Psoas muscle (tissue), 8 donors: ENCODE data around the gene SERPINI1. TPM values are rescaled to one million over a fixed set of nuclear protein-coding genes. Genes with fewer than 3 reads are reported as not detected.

Source experiments
- ATAC-seq, 4 donors: fragments of 200-7000 bp; cut with Tn5 transposase; one replicate each; pipeline ENCODE4 v1.9.1; 2020; ENCODE audit warnings: moderate library complexity in 3 of 4, mild to moderate bottlenecking in 2 of 4
- DNase-seq, 2 donors: peaks; one replicate each; pipeline ENCODE4 v3.0.0-alpha.2; 2020
- H3K27ac ChIP-seq: fragments of 200-600 bp; one replicate; pipeline ENCODE4 v1.8.0; 2022
- H3K27me3 ChIP-seq, 3 donors: fragments of 200-600 bp in 1 of 3; one replicate each; pipeline versions ENCODE4 v1.6.1 to v1.8.0; 2013 to 2022; ENCODE audit warnings: low read length in 2 of 3, mild to moderate bottlenecking in 2 of 3, moderate library complexity in 1 of 3; ENCODE audit not compliant: insufficient read depth in 3 of 3
- H3K36me3 ChIP-seq, 2 donors: fragments of 200-600 bp in 1 of 2; one replicate each; pipeline versions ENCODE4 v1.6.1 to v1.8.0; 2013 to 2022; ENCODE audit warnings: low read depth in 1 of 2, mild to moderate bottlenecking in 1 of 2, moderate library complexity in 1 of 2; ENCODE audit not compliant: insufficient read depth in 1 of 2
- H3K4me1 ChIP-seq: fragments of 200-600 bp; one replicate; pipeline ENCODE4 v1.8.0; 2022
- H3K4me3 ChIP-seq: fragments of 200-600 bp; one replicate; pipeline ENCODE4 v1.8.0; 2022; ENCODE audit warnings: mild to moderate bottlenecking
- H3K9me3 ChIP-seq: fragments of 200-600 bp; one replicate; pipeline ENCODE4 v1.8.0; 2022
- WGBS, 3 donors: extraction: QIAGEN DNeasy Blood & Tissue Kit; methylation state at CpG; one replicate each; pipeline versions ENCODE4 v1.1.6 to v1.1.7; 2013; 5-methylcytosine and 5-hydroxymethylcytosine counted together
- intact Hi-C, 2 donors: fragments of 100-400 bp; cut with DNase I; formaldehyde crosslinking; loops; one replicate each; pipeline versions ENCODE4 v1.11.0 to v1.14.2; 2022
- polyA plus RNA-seq, 3 donors: library from polyadenylated mRNA; stranded (reverse); fragments of 200-250 nt; gene quantifications; one replicate each; pipeline ENCODE4 v1.2.3, GENCODE V29; 2013
- total RNA-seq, 4 donors: library from RNA; stranded (reverse); fragmentation: NEBNext Ultra II Directional in 2 of 4; extraction: Animal tissue kit (Norgen Biotek cat#: 25700) in 2 of 4; gene quantifications; one replicate each; pipeline versions ENCODE4 v1.2.1 to v1.2.4, GENCODE V29; 2021 to 2023
- TF ChIP-seq, protein P1 (sequence below): fragments of 200-600 bp; IDR thresholded peaks from one replicate; pipeline ENCODE4 v1.8.0; 2022; ENCODE audit warnings: antibody characterized with exemption
- donor health status: healthy with polysubstance abuse.
- donor health status: DM: no; HTN: no; CAD: no; lungs with moderate emphysema.
- donor health status: Bipolar disorder and iron deficiency.
- donor health status: healthy.
- donor health status: DM: yes; HTN: yes; CAD: no.
- donor health status: DM: no; HTN: no; CAD: no.
- donor health status: DM: no; HTN: no; CAD: no.
- donor health status: DM: yes; HTN: yes; CAD: no.

The SERPINI1 gene
- total and polyA plus RNA-seq, 7 donors = 1.8 to 5.0 (median 3.4) TPM

DNA sequence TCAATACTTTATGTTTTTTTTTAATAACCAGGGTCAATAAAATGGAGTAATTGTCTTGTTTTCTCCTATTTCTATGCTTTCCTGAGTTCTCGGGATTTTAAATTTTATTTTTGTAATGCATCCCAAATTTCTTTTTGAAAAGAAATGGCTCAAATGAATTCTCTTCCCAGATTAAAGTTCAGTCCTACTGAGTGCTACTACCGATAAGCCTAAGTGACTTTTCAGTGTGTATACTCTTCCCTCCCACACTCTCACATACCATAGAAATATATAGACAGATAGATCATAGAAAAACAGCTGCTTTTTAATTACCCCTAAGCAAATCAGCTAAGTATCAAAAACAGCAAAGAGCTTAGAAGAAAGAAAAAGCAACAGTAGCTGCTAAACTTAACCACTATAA lies 1.5 kb downstream of the SERPINI1 start:
- TF ChIP-seq, protein P1, sequence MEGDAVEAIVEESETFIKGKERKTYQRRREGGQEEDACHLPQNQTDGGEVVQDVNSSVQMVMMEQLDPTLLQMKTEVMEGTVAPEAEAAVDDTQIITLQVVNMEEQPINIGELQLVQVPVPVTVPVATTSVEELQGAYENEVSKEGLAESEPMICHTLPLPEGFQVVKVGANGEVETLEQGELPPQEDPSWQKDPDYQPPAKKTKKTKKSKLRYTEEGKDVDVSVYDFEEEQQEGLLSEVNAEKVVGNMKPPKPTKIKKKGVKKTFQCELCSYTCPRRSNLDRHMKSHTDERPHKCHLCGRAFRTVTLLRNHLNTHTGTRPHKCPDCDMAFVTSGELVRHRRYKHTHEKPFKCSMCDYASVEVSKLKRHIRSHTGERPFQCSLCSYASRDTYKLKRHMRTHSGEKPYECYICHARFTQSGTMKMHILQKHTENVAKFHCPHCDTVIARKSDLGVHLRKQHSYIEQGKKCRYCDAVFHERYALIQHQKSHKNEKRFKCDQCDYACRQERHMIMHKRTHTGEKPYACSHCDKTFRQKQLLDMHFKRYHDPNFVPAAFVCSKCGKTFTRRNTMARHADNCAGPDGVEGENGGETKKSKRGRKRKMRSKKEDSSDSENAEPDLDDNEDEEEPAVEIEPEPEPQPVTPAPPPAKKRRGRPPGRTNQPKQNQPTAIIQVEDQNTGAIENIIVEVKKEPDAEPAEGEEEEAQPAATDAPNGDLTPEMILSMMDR = no peak
- whole genome bisulfite sequencing, 3 donors = 78 to 87% (median 82%) methylated on average over 2 of the region's 2 CpGs
- ATAC-seq (no peak), DNase-seq (no peak)
- intact Hi-C loops = loop anchor here in 1 of 2 donors (5.0 to 10.0 kb wide), 2 partner anchors 75 to 298 kb away; no protein-coding TSS in a partner anchor
- H3K9me3 ChIP-seq = no peaks in the 10 kb centered on the region
- H3K4me1 ChIP-seq = peaks cover 20% of the 10 kb centered on the region
- H3K36me3 ChIP-seq = no peaks in the 10 kb centered on the region
- H3K4me3 ChIP-seq = no peak overlapping the region
- no peak overlapping the region for H3K27ac ChIP-seq
- H3K27me3 ChIP-seq = no peaks in the 10 kb centered on the region

- no peaks in the 10 kb centered on the region for H3K36me3 ChIP-seq
- no peak overlapping the region for H3K27ac ChIP-seq
- ATAC-seq (no peak), DNase-seq (no peak)
- intact Hi-C loops = loop anchor here in 1 of 2 donors (5.0 to 10.0 kb wide), 2 partner anchors 74 to 297 kb away; no protein-coding TSS in a partner anchor
- peaks cover 13% of the 10 kb centered on the region for H3K4me1 ChIP-seq
- TF ChIP-seq, protein P1 = no peak
- H3K9me3 ChIP-seq = no peaks in the 10 kb centered on the region
- no peaks in the 10 kb centered on the region for H3K27me3 ChIP-seq
- H3K4me3 ChIP-seq = no peak overlapping the region
- 70 to 78% (median 76%) methylated on average over 2 of the region's 2 CpGs for WGBS, 3 donors
These were observed 2.5 kb downstream of the SERPINI1 start for GRCh38 chr3:167738037-167738436.

GRCh38 chr3:167739190-167739810 lies 3.8 kb downstream of the SERPINI1 start:
- DNase-seq (no peak), ATAC-seq (no peak)
- no peak overlapping the region for H3K4me3 ChIP-seq
- TF ChIP-seq, protein P1 = no peak
- WGBS, 3 donors = 92 to 95% (median 94%) methylated on average over 4 of the region's 4 CpGs
- no peak overlapping the region for H3K27ac ChIP-seq
- no peaks in the 10 kb centered on the region for H3K36me3 ChIP-seq
- no peaks in the 10 kb centered on the region for H3K9me3 ChIP-seq
- intact Hi-C loops = loop anchor here in 1 of 2 donors (5.0 to 10.0 kb wide), 2 partner anchors 73 to 296 kb away; no protein-coding TSS in a partner anchor
- peaks cover 5% of the 10 kb centered on the region for H3K4me1 ChIP-seq
- H3K27me3 ChIP-seq = no peaks in the 10 kb centered on the region

DNA sequence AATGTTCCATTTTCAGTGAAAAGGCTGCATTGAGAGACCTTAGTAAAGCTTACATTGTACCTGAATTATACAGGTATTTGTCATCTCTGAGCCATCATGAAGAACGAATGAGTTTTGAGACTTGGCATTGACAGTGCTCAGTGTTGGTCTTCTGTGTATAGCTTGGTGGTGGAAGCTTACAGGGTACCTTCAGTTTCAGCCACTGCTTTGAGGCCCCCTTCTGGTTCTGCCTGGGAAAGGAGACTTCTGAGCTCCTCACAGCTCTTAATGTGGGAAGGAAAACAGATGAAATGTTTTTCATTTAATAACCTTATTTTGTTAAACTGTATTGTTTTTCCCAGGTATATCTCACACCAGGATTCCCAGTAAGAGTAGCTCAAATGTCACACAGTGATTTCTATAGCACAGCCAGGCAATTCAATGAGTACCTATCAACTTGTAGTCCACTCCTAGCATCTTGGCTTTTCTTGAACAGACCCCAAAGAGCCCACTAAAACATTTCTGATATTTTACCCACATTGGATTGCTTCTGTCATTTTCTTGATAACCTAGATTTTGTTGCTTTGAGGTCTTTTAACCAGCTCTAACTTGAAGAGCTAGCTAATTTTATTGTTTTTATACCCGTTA lies 5.6 kb downstream of the SERPINI1 start:
- intact Hi-C loops = no loop called here
- Histone ChIP-seq H3K27ac (no peak overlapping the region), H3K9me3 (no peaks in the 10 kb centered on the region), H3K36me3 (no peaks in the 10 kb centered on the region), H3K27me3 (no peaks in the 10 kb centered on the region), H3K4me1 (peaks cover 2% of the 10 kb centered on the region), H3K4me3 (no peak overlapping the region)
- TF ChIP-seq, protein P1 = no peak
- DNase-seq (no peak), ATAC-seq (no peak)
- WGBS, 3 donors = 64 to 69% (median 65%) methylated on average over 2 of the region's 2 CpGs
